ENCODE measurements around the gene FGF12. TPM values are rescaled to one million over a fixed set of nuclear protein-coding genes. Genes with fewer than 3 reads are reported as not detected.
A peak's percentile ranks its signal among the peaks of the same experiment; 100 is the strongest.

The FGF12 gene
- total and polyA plus RNA-seq, 11 donors: 21.8 to 420 (median 265) TPM

DNA sequence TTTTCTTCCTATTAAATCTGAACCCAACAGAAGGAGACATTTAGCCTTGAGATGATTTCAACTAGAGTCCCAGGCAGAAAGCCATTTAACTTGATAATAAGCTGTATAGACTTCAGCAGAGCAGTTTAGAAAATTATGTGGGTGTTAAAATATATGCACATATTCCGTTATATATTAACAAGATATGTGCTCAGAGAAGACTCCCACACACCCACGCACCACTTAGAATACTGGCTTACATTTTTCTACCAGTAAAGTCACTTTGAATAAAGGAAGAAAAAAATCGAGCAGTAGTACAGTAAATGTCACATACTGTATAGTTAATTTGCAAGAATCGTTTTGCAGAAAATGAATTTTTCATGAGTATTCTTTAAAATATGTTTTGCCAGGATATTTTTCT is 599.3 kb downstream of the FGF12 start:
- Histone ChIP-seq H3K4me3 (no peak overlapping the region), H3K9me3 (no peaks in the 10 kb centered on the region), H3K27ac (no peak overlapping the region), H3K36me3 (no peaks in the 10 kb centered on the region), H3K4me1 (peaks cover 0 to 3% (median 0%) of the 10 kb centered on the region in 12 donors), H3K27me3 (no peaks in the 10 kb centered on the region)
- WGBS, 4 donors: 74 to 83% (median 81%) methylated on average over 4 of the region's 4 CpGs
- intact Hi-C loops (cut with DNase I): loop anchor here in 4 of 10 donors (2.0 to 10.0 kb wide), 4 partner anchors 297 to 713 kb away; no protein-coding TSS in a partner anchor
- no peak for ATAC-seq
- no peak for DNase-seq
- no peak for TF ChIP-seq POLR2A (IDR thresholded peaks at IDR 0.05)
- TF ChIP-seq, protein P1, sequence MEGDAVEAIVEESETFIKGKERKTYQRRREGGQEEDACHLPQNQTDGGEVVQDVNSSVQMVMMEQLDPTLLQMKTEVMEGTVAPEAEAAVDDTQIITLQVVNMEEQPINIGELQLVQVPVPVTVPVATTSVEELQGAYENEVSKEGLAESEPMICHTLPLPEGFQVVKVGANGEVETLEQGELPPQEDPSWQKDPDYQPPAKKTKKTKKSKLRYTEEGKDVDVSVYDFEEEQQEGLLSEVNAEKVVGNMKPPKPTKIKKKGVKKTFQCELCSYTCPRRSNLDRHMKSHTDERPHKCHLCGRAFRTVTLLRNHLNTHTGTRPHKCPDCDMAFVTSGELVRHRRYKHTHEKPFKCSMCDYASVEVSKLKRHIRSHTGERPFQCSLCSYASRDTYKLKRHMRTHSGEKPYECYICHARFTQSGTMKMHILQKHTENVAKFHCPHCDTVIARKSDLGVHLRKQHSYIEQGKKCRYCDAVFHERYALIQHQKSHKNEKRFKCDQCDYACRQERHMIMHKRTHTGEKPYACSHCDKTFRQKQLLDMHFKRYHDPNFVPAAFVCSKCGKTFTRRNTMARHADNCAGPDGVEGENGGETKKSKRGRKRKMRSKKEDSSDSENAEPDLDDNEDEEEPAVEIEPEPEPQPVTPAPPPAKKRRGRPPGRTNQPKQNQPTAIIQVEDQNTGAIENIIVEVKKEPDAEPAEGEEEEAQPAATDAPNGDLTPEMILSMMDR (IDR thresholded peaks at IDR 0.05): no peak

DNA sequence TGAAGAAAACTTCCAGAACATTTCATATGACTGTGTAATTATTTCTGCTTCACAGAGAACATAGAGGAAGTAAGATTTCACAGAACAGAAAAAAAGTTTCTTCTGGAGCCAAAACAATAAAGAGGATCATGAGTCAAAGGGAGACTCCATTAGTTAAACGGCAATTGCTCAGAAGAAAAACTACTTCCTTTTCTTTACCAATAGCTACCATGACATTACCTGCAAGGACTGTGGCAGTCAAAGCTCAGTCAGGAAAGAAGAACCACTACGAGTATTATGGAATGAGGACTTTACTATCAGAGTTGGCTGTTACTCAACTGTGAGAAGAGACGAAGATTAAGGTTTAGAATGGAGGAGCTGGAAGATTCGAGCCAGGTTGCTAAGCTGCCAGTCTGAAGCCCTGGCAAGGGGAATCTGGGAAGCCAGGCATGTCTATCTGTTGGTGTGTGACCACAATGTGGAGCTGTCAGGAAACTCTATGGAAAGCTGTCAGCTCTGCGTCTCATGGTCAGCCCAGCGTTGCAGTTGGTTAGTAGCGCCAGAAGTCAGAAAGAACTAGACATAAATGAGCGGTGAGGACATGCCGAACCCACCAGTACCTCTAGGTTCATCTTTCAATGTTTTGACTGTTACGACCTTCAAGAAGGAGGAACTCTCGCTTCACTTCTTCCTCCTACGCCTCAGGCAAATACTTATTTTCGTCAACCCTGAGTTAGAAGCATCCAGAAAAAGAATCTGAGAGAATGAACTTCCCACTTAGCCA is 604.3 kb downstream of the FGF12 start:
- intact Hi-C loops (cut with DNase I): loop anchor here in 2 of 10 donors (10.0 kb wide), 2 partner anchors 688 to 708 kb away; no protein-coding TSS in a partner anchor
- no peak for TF ChIP-seq POLR2A (IDR thresholded peaks at IDR 0.05)
- TF ChIP-seq, protein P1 (IDR thresholded peaks at IDR 0.05): no peak
- DNase-seq: peak in 1 of 5 donors; percentile 18
- ATAC-seq: peak in 1 of 4 donors; percentile 49
- Histone ChIP-seq H3K4me3 (no peak overlapping the region), H3K4me1 (peaks cover 0 to 5% (median 0%) of the 10 kb centered on the region in 12 donors), H3K36me3 (no peaks in the 10 kb centered on the region), H3K27me3 (no peaks in the 10 kb centered on the region), H3K27ac (no peak overlapping the region), H3K9me3 (no peaks in the 10 kb centered on the region)
- 69 to 80% (median 76%) methylated on average over 13 of the region's 13 CpGs for WGBS, 4 donors

DNA sequence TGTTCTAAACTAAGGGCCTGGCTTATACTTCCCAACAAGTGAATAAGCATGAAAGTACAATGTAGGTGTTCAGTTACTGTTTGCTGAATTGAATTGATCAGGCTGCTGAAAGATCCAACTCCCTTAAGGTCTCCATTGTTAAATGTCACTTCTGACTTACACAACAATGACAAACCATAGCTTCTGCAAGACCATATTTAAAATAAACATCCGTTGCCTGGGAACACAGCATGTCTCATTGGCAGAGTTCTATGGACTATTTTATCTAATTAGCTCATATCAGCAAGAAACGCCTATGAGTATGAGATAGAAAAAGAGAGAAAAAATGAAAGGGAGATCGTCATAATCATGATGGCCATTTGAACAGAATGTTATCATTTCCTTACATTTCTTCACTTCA is 605.4 kb downstream of the FGF12 start:
- H3K36me3 ChIP-seq: no peaks in the 10 kb centered on the region
- 32 to 39% (median 32%) methylated on average over 3 of the region's 3 CpGs for WGBS, 4 donors
- no peak overlapping the region for H3K4me3 ChIP-seq
- peak in 1 of 4 donors; percentile 43 for ATAC-seq
- no peaks in the 10 kb centered on the region for H3K9me3 ChIP-seq
- DNase-seq: no peak
- TF ChIP-seq, protein P1 (IDR thresholded peaks at IDR 0.05): no peak
- TF ChIP-seq POLR2A (IDR thresholded peaks at IDR 0.05): no peak
- no peaks in the 10 kb centered on the region for H3K27me3 ChIP-seq
- intact Hi-C loops (cut with DNase I): loop anchor here in 2 of 10 donors (10.0 kb wide), 2 partner anchors 687 to 707 kb away; no protein-coding TSS in a partner anchor
- no peak overlapping the region for H3K27ac ChIP-seq
- peaks cover 0 to 5% (median 0%) of the 10 kb centered on the region in 12 donors for H3K4me1 ChIP-seq

DNA sequence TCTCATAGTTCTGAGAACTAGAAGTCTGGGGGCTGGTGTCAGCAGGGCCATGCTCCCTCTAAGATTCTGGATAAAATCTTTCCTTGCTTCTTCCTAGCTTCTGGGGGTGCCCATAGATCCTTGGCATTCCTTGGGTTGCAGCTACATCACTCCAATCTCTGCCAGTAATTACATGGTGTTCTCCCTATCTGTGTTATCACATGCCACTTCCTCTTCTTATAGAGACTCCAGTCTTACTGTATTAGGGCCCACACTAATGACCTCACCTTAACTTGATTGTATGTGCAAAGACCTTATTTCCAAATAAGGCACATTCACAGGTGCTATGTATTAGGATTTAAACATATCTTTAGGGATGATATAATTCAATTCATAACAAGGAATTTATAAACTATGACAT is 618.5 kb downstream of the FGF12 start:
- H3K4me1 ChIP-seq: no peaks in the 10 kb centered on the region
- H3K9me3 ChIP-seq: peaks cover 0 to 5% (median 0%) of the 10 kb centered on the region in 12 donors
- intact Hi-C loops (cut with DNase I): no loop called here
- no peaks in the 10 kb centered on the region for H3K27me3 ChIP-seq
- no peak for DNase-seq
- H3K36me3 ChIP-seq: no peaks in the 10 kb centered on the region
- H3K4me3 ChIP-seq: no peak overlapping the region
- H3K27ac ChIP-seq: no peak overlapping the region
- TF ChIP-seq, protein P1 (IDR thresholded peaks at IDR 0.05): no peak
- TF ChIP-seq POLR2A (IDR thresholded peaks at IDR 0.05): no peak
- ATAC-seq: no peak
